DOHH2 (cell line): ENCODE results near the gene SLC4A1.

Source experiments
- EZH2phosphoT487 ChIP-seq: fragments of 200-600 bp; sonication (generic); IDR thresholded peaks from 2 replicates; pipeline ENCODE4 v1.6.1; 2017; ENCODE audit warnings: borderline replicate concordance, mild to moderate bottlenecking, antibody characterized with exemption, low read length, moderate library complexity, mixed read lengths
- TF ChIP-seq, protein P1 (sequence below): fragments of 200-600 bp; sonication (generic); IDR thresholded peaks from one replicate; pipeline ENCODE4 v1.5.1; 2014; ENCODE audit warnings: antibody characterized with exemption, mild to moderate bottlenecking, low read depth, low read length; ENCODE audit not compliant: poor library complexity, severe bottlenecking

DNA sequence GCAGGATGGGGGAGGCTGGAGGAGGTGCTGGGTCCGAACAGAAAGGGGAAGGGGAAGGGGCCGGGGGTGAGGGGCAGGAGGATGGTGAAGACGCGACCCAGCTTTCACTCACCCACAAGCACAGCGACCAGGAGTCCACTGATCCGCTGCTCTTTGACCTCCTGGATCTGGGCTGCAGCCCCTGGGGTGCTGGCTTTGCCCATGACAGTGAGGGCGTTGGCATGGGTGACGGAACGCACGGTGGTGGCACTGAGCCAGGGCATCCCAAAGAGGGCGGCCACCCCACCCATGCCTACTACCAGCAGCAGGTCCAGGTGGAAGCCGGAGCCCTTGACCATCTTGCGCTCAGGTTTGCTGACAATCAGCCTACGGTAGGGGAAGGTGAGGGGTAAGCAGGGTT is 14.9 kb downstream of the SLC4A1 start:
- TF ChIP-seq, protein P1, sequence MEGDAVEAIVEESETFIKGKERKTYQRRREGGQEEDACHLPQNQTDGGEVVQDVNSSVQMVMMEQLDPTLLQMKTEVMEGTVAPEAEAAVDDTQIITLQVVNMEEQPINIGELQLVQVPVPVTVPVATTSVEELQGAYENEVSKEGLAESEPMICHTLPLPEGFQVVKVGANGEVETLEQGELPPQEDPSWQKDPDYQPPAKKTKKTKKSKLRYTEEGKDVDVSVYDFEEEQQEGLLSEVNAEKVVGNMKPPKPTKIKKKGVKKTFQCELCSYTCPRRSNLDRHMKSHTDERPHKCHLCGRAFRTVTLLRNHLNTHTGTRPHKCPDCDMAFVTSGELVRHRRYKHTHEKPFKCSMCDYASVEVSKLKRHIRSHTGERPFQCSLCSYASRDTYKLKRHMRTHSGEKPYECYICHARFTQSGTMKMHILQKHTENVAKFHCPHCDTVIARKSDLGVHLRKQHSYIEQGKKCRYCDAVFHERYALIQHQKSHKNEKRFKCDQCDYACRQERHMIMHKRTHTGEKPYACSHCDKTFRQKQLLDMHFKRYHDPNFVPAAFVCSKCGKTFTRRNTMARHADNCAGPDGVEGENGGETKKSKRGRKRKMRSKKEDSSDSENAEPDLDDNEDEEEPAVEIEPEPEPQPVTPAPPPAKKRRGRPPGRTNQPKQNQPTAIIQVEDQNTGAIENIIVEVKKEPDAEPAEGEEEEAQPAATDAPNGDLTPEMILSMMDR: no peak
- no peak for TF ChIP-seq EZH2phosphoT487
